AG09319 (cell line): ENCODE data around the gene C1QA.

Source experiments
- DNase-seq: peaks from one replicate; pipeline ENCODE4 v3.0.0-alpha.2; 2010; ENCODE audit warnings: low read depth; ENCODE audit errors: extremely low read depth
- TF ChIP-seq, protein P1 (sequence below): IDR thresholded peaks from 2 replicates; pipeline ENCODE4 v1.5.1; 2011; ENCODE audit warnings: low read depth, mild to moderate bottlenecking, inconsistent platforms, low read length, moderate library complexity

The C1QA gene, protein sequence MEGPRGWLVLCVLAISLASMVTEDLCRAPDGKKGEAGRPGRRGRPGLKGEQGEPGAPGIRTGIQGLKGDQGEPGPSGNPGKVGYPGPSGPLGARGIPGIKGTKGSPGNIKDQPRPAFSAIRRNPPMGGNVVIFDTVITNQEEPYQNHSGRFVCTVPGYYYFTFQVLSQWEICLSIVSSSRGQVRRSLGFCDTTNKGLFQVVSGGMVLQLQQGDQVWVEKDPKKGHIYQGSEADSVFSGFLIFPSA

DNA sequence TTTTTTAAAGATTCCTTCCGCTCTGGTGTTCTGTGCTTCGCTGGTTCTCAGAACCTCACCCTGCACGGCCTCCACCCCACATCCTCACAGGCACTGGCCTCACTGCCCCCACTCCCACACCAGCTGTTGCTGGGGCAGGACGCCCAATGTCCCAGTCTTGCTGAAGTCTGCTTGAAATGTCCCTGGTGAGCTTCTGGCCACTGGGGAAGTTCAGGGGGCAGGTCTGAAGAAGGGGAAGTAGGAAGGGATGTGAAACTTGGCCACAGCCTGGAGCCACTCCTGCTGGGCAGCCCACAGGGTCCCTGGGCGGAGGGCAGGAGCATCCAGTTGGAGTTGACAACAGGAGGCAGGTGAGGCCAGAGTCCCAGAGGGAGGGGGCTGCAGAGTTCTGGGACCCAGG lies at the start of gene C1QA:
Gene C1QA, plus strand, starts transcription at position 276 of the 400 bp plus-strand sequence. CDS start 989 bp downstream, outside the sequence.
- DNase-seq, result no peak
- TF ChIP-seq, protein P1, sequence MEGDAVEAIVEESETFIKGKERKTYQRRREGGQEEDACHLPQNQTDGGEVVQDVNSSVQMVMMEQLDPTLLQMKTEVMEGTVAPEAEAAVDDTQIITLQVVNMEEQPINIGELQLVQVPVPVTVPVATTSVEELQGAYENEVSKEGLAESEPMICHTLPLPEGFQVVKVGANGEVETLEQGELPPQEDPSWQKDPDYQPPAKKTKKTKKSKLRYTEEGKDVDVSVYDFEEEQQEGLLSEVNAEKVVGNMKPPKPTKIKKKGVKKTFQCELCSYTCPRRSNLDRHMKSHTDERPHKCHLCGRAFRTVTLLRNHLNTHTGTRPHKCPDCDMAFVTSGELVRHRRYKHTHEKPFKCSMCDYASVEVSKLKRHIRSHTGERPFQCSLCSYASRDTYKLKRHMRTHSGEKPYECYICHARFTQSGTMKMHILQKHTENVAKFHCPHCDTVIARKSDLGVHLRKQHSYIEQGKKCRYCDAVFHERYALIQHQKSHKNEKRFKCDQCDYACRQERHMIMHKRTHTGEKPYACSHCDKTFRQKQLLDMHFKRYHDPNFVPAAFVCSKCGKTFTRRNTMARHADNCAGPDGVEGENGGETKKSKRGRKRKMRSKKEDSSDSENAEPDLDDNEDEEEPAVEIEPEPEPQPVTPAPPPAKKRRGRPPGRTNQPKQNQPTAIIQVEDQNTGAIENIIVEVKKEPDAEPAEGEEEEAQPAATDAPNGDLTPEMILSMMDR, result no peak

DNA sequence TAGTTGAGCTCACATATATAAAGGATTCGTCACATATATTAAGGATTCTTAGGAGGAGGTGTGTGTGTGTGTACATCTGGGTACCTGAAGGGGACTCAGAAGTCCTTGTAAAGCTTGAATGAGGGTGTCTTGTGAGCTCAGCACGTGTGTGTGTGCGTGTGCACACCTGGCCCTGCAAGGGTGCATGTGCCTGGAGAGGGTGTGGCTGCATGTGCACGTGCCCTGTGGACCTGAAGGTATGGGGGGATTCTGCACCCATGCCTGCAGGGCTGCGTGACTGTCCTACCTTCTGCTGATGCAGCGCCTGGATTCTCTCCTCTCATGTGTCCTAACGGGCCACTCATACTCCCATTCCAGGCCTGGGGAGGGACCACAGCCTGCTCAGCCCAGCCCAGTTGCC lies 49.2 kb upstream of the C1QA start:
- DNase-seq, result no peak
- TF ChIP-seq, protein P1, result no peak

DNA sequence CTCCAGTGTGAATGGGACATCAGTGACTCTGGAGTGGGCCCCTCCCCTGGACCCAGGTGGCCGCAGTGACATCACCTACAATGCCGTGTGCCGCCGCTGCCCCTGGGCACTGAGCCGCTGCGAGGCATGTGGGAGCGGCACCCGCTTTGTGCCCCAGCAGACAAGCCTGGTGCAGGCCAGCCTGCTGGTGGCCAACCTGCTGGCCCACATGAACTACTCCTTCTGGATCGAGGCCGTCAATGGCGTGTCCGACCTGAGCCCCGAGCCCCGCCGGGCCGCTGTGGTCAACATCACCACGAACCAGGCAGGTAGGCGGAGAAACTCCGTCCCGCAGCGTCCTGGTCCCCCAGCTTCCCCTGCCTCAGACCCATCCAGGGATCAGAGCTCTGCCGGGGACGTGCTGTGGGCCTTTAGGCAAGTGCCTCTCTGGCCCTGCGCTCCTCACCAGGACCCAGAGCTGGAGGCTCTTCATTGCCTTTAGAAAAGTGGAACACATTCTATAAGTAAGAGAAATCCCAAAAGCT lies 47.5 kb upstream of the C1QA start:
- no peak for DNase-seq
- TF ChIP-seq, protein P1, result no peak

DNA sequence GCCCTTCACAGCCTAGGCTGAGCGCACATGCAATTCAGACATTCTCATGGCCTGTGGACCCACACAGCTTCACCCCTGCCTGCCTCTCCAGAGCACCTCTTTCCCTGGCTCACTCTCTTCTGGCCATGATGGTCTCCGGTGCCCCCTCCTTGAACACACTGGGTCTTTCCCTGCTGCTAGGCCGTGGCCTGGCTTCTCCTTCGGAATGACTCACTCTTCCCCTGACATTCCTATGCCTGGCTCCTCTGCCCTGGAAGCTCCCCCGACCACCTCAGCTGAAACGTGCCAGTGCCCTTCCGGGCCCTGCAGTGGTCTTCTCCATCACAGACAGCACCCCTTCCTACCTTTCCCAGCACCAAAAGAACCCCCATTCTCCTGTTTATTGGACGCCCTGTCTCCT lies 44.9 kb upstream of the C1QA start:
- no peak for DNase-seq
- TF ChIP-seq, protein P1, result no peak

DNA sequence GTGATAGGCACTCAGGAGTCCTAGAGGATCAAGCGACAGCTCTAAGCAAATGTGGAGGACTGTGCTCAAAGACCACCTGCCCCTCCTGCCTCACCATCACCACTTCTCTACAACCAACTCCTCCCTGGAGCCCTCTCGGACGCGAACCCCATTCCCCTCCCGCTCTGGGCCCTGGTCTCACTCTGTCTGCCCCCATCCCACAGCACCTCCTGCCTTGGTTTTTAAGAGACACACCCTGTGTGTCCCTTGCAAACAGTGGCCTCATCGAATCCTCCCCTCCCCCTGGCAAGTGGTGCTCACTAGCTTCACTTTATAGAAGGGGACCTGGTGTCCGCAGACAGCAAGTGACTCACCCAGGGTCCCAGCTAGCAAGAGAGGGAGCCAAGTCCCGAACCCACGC lies 44.4 kb upstream of the C1QA start:
- DNase-seq, result no peak
- TF ChIP-seq, protein P1, result no peak

DNA sequence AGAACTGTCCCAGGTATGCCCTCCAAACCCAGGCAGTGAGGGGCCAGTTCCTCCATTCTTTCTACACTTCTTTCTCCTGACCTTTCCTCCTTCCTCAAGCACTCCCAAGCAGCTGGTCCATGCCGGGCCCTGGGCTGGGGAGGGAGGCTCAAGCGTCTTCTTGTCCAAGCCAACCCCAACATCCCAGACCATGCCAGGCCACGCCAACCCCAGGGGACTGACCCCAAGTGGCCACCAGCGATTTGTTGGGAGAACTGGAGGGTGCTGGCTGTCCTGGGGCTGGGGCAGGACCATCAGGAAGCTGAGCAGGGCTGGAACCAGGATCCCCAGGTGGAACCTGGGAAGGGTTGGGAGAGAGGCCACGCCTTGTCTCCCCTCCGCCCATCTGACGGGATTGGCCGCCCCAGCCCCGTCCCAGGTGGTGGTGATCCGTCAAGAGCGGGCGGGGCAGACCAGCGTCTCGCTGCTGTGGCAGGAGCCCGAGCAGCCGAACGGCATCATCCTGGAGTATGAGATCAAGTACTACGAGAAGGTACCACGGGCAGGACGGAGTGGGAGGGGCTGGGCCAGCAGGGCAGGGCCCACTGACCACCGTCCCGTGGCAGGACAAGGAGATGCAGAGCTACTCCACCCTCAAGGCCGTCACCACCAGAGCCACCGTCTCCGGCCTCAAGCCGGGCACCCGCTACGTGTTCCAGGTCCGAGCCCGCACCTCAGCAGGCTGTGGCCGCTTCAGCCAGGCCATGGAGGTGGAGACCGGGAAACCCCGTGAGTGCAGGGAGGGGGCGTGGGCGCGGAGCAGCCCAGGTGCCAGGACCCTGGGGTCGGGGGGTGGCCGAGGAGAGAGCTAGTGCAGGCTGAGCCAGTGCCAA lies 43.3 kb upstream of the C1QA start:
- no peak for DNase-seq
- TF ChIP-seq, protein P1, result no peak

DNA sequence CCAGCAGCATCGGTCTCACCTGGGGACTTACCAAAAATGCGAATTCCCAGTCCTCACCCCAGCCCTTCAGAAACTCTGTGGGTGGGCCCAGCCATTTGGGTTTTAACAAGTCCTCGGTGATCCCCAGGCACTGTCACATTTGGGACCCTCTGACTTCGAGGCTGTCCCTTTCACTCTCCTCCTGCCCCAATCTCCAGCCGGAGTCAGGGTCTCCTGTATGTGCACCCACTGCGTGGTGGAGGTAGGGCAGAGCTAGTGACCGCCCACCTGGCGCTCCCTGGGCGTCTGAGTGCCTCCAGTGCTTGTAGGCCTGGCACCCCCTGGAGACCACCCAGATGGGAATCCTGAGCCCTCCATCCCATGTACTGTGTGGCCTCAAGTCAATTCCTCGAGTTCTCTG lies 42.0 kb upstream of the C1QA start:
- DNase-seq, result no peak

More for the DNA sequence above, 42.0 kb upstream of the C1QA start:
- TF ChIP-seq, protein P1, result no peak
